ENCODE measurements around the gene RALGAPB. TPM values are rescaled to one million over a fixed set of nuclear protein-coding genes. Genes with fewer than 3 reads are reported as not detected.
A peak's percentile ranks its signal among the peaks of the same experiment; 100 is the strongest.
"Not testable (repeated sequence)": the region's sequence is repeated elsewhere in the genome, so short reads cannot be mapped to it uniquely, and the experiment has no call there.

RALGAPB gene
- polyA plus RNA-seq, 1 of the 3 experiments (the other 2 are of a cell fraction), result 10.8 TPM

- no peak for TF ChIP-seq EZH2phosphoT487 (IDR thresholded peaks at IDR 0.05; ENCODE audit: borderline replicate concordance, low read depth)
- TF ChIP-seq ELF1 (IDR thresholded peaks at IDR 0.05), result no peak
- no peak for TF ChIP-seq USF1 (IDR thresholded peaks at IDR 0.05; ENCODE audit: borderline replicate concordance, low read depth)
- no peak for TF ChIP-seq RFX5 (IDR thresholded peaks at IDR 0.05; ENCODE audit: low read length)
- TF ChIP-seq ZBTB33 (IDR thresholded peaks at IDR 0.05; ENCODE audit: borderline replicate concordance, low read depth), result no peak
- TF ChIP-seq FOXJ3 (CRISPR knock-in tag; IDR thresholded peaks at IDR 0.05), result no peak
Measured at GRCh38 chr20:38430679-38431325, 41.8 kb upstream of the RALGAPB start (continued).

GRCh38 chr20:38432292-38432691 lies 40.4 kb upstream of the RALGAPB start:
- H3K4me1 ChIP-seq (ENCODE audit: control insufficient read depth in 1 of 2, insufficient read depth in 2 of 2, low read depth in 1 of 2, low read length in 1 of 2), result peaks cover 10 to 21% of the 10 kb centered on the region in 2 experiments
- H4K20me1 ChIP-seq (ENCODE audit: insufficient read depth), result peaks cover 71% of the 10 kb centered on the region
- no peaks in the 10 kb centered on the region for H3K27me3 ChIP-seq (ENCODE audit: insufficient read depth)
- no peak for DNase-seq
- no peak overlapping the region for H3K9ac ChIP-seq
- no peak overlapping the region for H3K4me2 ChIP-seq
- H3K4me3 ChIP-seq (ENCODE audit: low read depth in 2 of 2, low read length in 1 of 2), result peak overlapping the region in 1 of 2 experiments; percentile 17; a peak in 1 of 4 replicates
- H3K9me2 ChIP-seq, result no peaks in the 10 kb centered on the region
- WGBS (ENCODE audit: low lambda C conversion rate), result no CpG with 5 or more reads among the region's 6 CpGs
- peaks cover 78% of the 10 kb centered on the region for H3K79me2 ChIP-seq (ENCODE audit: insufficient read depth)
- H3K27ac ChIP-seq (ENCODE audit: low read depth in 2 of 2, low read length in 1 of 2), result no peak overlapping the region
- H2AFZ ChIP-seq (ENCODE audit: low read depth), result no peak overlapping the region
- H3K36me3 ChIP-seq (replicated peaks in 1 of 2; ENCODE audit: control insufficient read depth in 1 of 2, insufficient read depth in 2 of 2, low read length in 1 of 2), result peaks cover 53 to 56% of the 10 kb centered on the region in 2 experiments
- ChIA-PET POLR2A (interaction anchor here (0.6 to 3.8 kb wide), 2 partner anchors 15 to 722 kb away, joined by 3 to 83 read pairs; no protein-coding TSS in a partner anchor), CTCF (interaction anchor here (0.6 to 4.5 kb wide), 5 partner anchors 10 to 98 kb away, joined by 3 to 75 read pairs (median 5); partner anchors contain the start of gene RALGAPB)
- H3F3A ChIP-seq (replicated peaks; ENCODE audit: insufficient read depth), result peaks cover 24% of the 10 kb centered on the region
- H3K9me3 ChIP-seq, result no peaks in the 10 kb centered on the region
- TF ChIP-seq NRF1 (IDR thresholded peaks at IDR 0.05; ENCODE audit: low read depth, low read length) (no peak), MEF2A (IDR thresholded peaks at IDR 0.05; ENCODE audit: borderline replicate concordance, low read depth) (no peak), PBX3 (IDR thresholded peaks at IDR 0.05) (no peak), MAX (IDR thresholded peaks at IDR 0.05; ENCODE audit: low read depth) (no peak), MXI1 (IDR thresholded peaks at IDR 0.05; ENCODE audit: low read depth, low read length) (no peak), RXRA (IDR thresholded peaks at IDR 0.05; ENCODE audit: borderline replicate concordance, low read depth) (no peak), POLR2AphosphoS5 (IDR thresholded peaks at IDR 0.05; ENCODE audit: low read depth, low read length) (no peak), TAF1 (IDR thresholded peaks at IDR 0.05; ENCODE audit: borderline replicate concordance, low read depth, low read length) (no peak), YY1 (IDR thresholded peaks at IDR 0.05; ENCODE audit: low read depth) (no peak), FOSL2 (IDR thresholded peaks at IDR 0.05; ENCODE audit: borderline replicate concordance, low read depth) (no peak), SMC3 (IDR thresholded peaks at IDR 0.05; ENCODE audit: low read depth, low read length) (no peak), EZH2phosphoT487 (IDR thresholded peaks at IDR 0.05; ENCODE audit: borderline replicate concordance, low read depth) (no peak)

- Histone ChIP-seq H3K79me2 (ENCODE audit: insufficient read depth) (peaks cover 73% of the 10 kb centered on the region), H3K4me1 (ENCODE audit: control insufficient read depth in 1 of 2, insufficient read depth in 2 of 2, low read depth in 1 of 2, low read length in 1 of 2) (peaks cover 7 to 20% of the 10 kb centered on the region in 2 experiments; a peak in 3 of 4 replicates), H3K4me2 (peak overlapping the region; percentile 93), H3F3A (replicated peaks; ENCODE audit: insufficient read depth) (peaks cover 18% of the 10 kb centered on the region), H4K20me1 (ENCODE audit: insufficient read depth) (peaks cover 65% of the 10 kb centered on the region), H3K36me3 (replicated peaks in 1 of 2; ENCODE audit: control insufficient read depth in 1 of 2, insufficient read depth in 2 of 2, low read length in 1 of 2) (peaks cover 47 to 50% of the 10 kb centered on the region in 2 experiments)
- H3K4me3 ChIP-seq (ENCODE audit: low read depth in 2 of 2, low read length in 1 of 2); DNase-seq; H3K9ac ChIP-seq; H3K27ac ChIP-seq (ENCODE audit: low read depth in 2 of 2, low read length in 1 of 2); H3K9me3 ChIP-seq; H2AFZ ChIP-seq (ENCODE audit: low read depth); H3K9me2 ChIP-seq; H3K27me3 ChIP-seq (ENCODE audit: insufficient read depth): not testable (repeated sequence)
- CTCF ChIA-PET, result interaction anchor here (0.7 to 4.5 kb wide), 4 partner anchors 10 to 97 kb away, joined by 3 to 75 read pairs (median 18); partner anchors contain the start of gene RALGAPB
- 84% methylated on average over 5 of the region's 5 CpGs for WGBS (ENCODE audit: low lambda C conversion rate)
- POLR2A ChIA-PET, result interaction anchor here (0.6 to 3.8 kb wide), 3 partner anchors 14 to 1038 kb away, joined by 3 to 83 read pairs (median 3); no protein-coding TSS in a partner anchor
Measured at GRCh38 chr20:38432870-38433269, 39.8 kb upstream of the RALGAPB start.

All from SK-N-SH (cell line).